ENCODE results near the gene SLC6A9. TPM values are rescaled to one million over a fixed set of nuclear protein-coding genes. Genes with fewer than 3 reads are reported as not detected.

SLC6A9 gene
- total RNA-seq, 4 donors from 2014 or later, result 59.2 to 95.4 (median 84.5) TPM

GRCh38 chr1:44049839-44050238 lies 18.6 kb upstream of the SLC6A9 start:
- no peak for DNase-seq (ENCODE audit: low spot score in 2 of 2)
- TF ChIP-seq CTCF (IDR thresholded peaks at IDR 0.05), result no peak
- TF ChIP-seq EP300 (IDR thresholded peaks at IDR 0.05), result no peak
- TF ChIP-seq POLR2AphosphoS5 (IDR thresholded peaks at IDR 0.05), result no peak
- no peak for TF ChIP-seq POLR2A (IDR thresholded peaks at IDR 0.05)
- H3K27me3 ChIP-seq, result no peaks in the 10 kb centered on the region
- H3K4me1 ChIP-seq, result peaks cover 7% of the 10 kb centered on the region
- H3K4me3 ChIP-seq, result no peak overlapping the region
- no peak overlapping the region for H3K27ac ChIP-seq
- H3K9me3 ChIP-seq, result no peaks in the 10 kb centered on the region
- no peaks in the 10 kb centered on the region for H3K36me3 ChIP-seq
- 45% methylated on average over 2 of the region's 2 CpGs for WGBS

GRCh38 chr1:44048532-44049215 lies 17.4 kb upstream of the SLC6A9 start:
- H3K27me3 ChIP-seq, result no peaks in the 10 kb centered on the region
- H3K9me3 ChIP-seq, result no peaks in the 10 kb centered on the region
- peak in 1 of 2 donors; percentile 2 for DNase-seq (ENCODE audit: low spot score in 2 of 2)
- H3K4me1 ChIP-seq, result peaks cover 7% of the 10 kb centered on the region
- no peaks in the 10 kb centered on the region for H3K36me3 ChIP-seq
- H3K4me3 ChIP-seq, result no peak overlapping the region
- 76% methylated on average over 3 of the region's 3 CpGs for WGBS
- no peak overlapping the region for H3K27ac ChIP-seq
- TF ChIP-seq CTCF (IDR thresholded peaks at IDR 0.05) (no peak), POLR2A (IDR thresholded peaks at IDR 0.05) (no peak), EP300 (IDR thresholded peaks at IDR 0.05) (no peak), POLR2AphosphoS5 (IDR thresholded peaks at IDR 0.05) (no peak)

GRCh38 chr1:44047131-44047530 lies 15.9 kb upstream of the SLC6A9 start:
- WGBS, result 85% methylated on average over 1 of the region's 1 CpG
- Histone ChIP-seq H3K27me3 (no peaks in the 10 kb centered on the region), H3K9me3 (no peaks in the 10 kb centered on the region), H3K4me1 (peaks cover 7% of the 10 kb centered on the region), H3K27ac (no peak overlapping the region), H3K36me3 (no peaks in the 10 kb centered on the region), H3K4me3 (no peak overlapping the region)
- DNase-seq (ENCODE audit: low spot score in 2 of 2), result peak in 1 of 2 donors; percentile 9
- TF ChIP-seq POLR2A (IDR thresholded peaks at IDR 0.05), result no peak
- TF ChIP-seq EP300 (IDR thresholded peaks at IDR 0.05), result no peak
- TF ChIP-seq POLR2AphosphoS5 (IDR thresholded peaks at IDR 0.05), result no peak
- no peak for TF ChIP-seq CTCF (IDR thresholded peaks at IDR 0.05)

GRCh38 chr1:44045064-44045463 lies 13.8 kb upstream of the SLC6A9 start:
- no peaks in the 10 kb centered on the region for H3K9me3 ChIP-seq
- WGBS, result 80% methylated on average over 9 of the region's 9 CpGs

More at GRCh38 chr1:44045064-44045463, 13.8 kb upstream of the SLC6A9 start:
- no peak overlapping the region for H3K27ac ChIP-seq
- no peaks in the 10 kb centered on the region for H3K27me3 ChIP-seq
- peak; percentile 43 to 72 for DNase-seq (ENCODE audit: low spot score in 2 of 2)
- TF ChIP-seq CTCF (IDR thresholded peaks at IDR 0.05) (no peak), POLR2AphosphoS5 (IDR thresholded peaks at IDR 0.05) (no peak), EP300 (IDR thresholded peaks at IDR 0.05) (no peak), POLR2A (IDR thresholded peaks at IDR 0.05) (no peak)
- peaks cover 7% of the 10 kb centered on the region for H3K4me1 ChIP-seq
- H3K36me3 ChIP-seq, result no peaks in the 10 kb centered on the region
- no peak overlapping the region for H3K4me3 ChIP-seq

Measured in suprapubic skin (tissue), 4 donors.